IMR-90 (cell line): ENCODE results near the gene CTAGE1. TPM values are rescaled to one million over a fixed set of nuclear protein-coding genes. Genes with fewer than 3 reads are reported as not detected.

ENCODE experiments used
- ATAC-seq: fragments of 200-7000 bp; cut with Tn5 transposase; 2 replicates; pipeline ENCODE4 v1.9.1; 2020; ENCODE audit warnings: low read depth, mild to moderate bottlenecking, moderate library complexity
- BruUV-seq: library from RNA; stranded (reverse); fragments of 400-500 nt; replicated peaks from 2 replicates; lab custom pipeline; 2021; lab: Mats Ljungman, UMichigan
- CTCF ChIA-PET: fragments of 300-600 bp; formaldehyde crosslinking; extraction: SDS; loops from one replicate; lab custom pipeline; 2021; ENCODE audit warnings: antibody characterized with exemption; lab: Yijun Ruan, JAX
- POLR2A ChIA-PET: fragments of 300-600 bp; sonication (Branson Sonifier 250); formaldehyde crosslinking; loops from one replicate; lab custom pipeline; 2022; ENCODE audit warnings: antibody characterized with exemption; ENCODE audit not compliant: unreplicated experiment; lab: Charles Lee
- DNase-seq: peaks from one replicate; pipeline ENCODE4 v3.0.0; 2013
- H2AFZ ChIP-seq: replicated peaks from 2 replicates; pipeline ENCODE3; 2013; ENCODE audit warnings: low read length, mild to moderate bottlenecking; ENCODE audit not compliant: poor library complexity
- H2AK5ac ChIP-seq: 2 replicates; pipeline ENCODE4 v1.6.1; 2013; ENCODE audit warnings: low read depth, low read length, inconsistent platforms
- H2AK9ac ChIP-seq: replicated peaks from 2 replicates; pipeline ENCODE3; 2013; ENCODE audit warnings: mild to moderate bottlenecking, low read depth, low read length, moderate library complexity; ENCODE audit not compliant: poor library complexity
- H2BK120ac ChIP-seq: 2 replicates; pipeline ENCODE4 v1.6.1; 2013; ENCODE audit warnings: low read depth, low read length, inconsistent platforms
- H2BK15ac ChIP-seq: 3 replicates; pipeline ENCODE4 v1.6.1; 2013; ENCODE audit warnings: low read depth, low read length, inconsistent platforms
- H2BK20ac ChIP-seq: 2 replicates; pipeline ENCODE4 v1.6.1; 2013; ENCODE audit warnings: low read depth, mild to moderate bottlenecking, inconsistent platforms, low read length, moderate library complexity
- H2BK5ac ChIP-seq: 2 replicates; pipeline ENCODE4 v1.6.1; 2013; ENCODE audit warnings: mild to moderate bottlenecking, low read depth, low read length, inconsistent platforms; ENCODE audit not compliant: poor library complexity, severe bottlenecking
- H3K14ac ChIP-seq: replicated peaks from 2 replicates; pipeline ENCODE4 v1.6.1; 2013; ENCODE audit warnings: low read depth, low read length, inconsistent platforms
- H3K18ac ChIP-seq: 2 replicates; pipeline ENCODE4 v1.6.1; 2013; ENCODE audit warnings: low read depth, low read length, control low read depth
- H3K23ac ChIP-seq: 2 replicates; pipeline ENCODE4 v1.6.1; 2013; ENCODE audit warnings: low read depth, low read length, inconsistent platforms
- H3K27ac ChIP-seq: 2 replicates; pipeline ENCODE4 v1.5.1; 2013; ENCODE audit warnings: mild to moderate bottlenecking, control low read depth, low read length; ENCODE audit not compliant: insufficient read depth
- H3K27me3 ChIP-seq: 2 replicates; pipeline ENCODE4 v1.6.1; 2013; ENCODE audit warnings: low read length; ENCODE audit not compliant: control insufficient read depth, insufficient read depth
- H3K36me3 ChIP-seq: 2 replicates; pipeline ENCODE4 v1.6.1; 2013; ENCODE audit warnings: low read length, mixed read lengths; ENCODE audit not compliant: control insufficient read depth, insufficient read depth
- H3K4ac ChIP-seq: 2 replicates; pipeline ENCODE4 v1.6.1; 2013; ENCODE audit warnings: low read depth, low read length, inconsistent platforms
- H3K4me1 ChIP-seq: 2 replicates; pipeline ENCODE4 v1.6.1; 2013; ENCODE audit warnings: low read length, mixed read lengths; ENCODE audit not compliant: control insufficient read depth, insufficient read depth
- H3K4me2 ChIP-seq: 2 replicates; pipeline ENCODE4 v1.6.1; 2013; ENCODE audit warnings: low read depth, mild to moderate bottlenecking, control low read depth, low read length, moderate library complexity
- H3K4me3 ChIP-seq: 2 replicates; pipeline ENCODE4 v1.5.1; 2013; ENCODE audit warnings: low read depth, mild to moderate bottlenecking, control low read depth, low read length, moderate library complexity; ENCODE audit not compliant: insufficient read depth
- H3K56ac ChIP-seq: 2 replicates; pipeline ENCODE4 v1.6.1; 2013; ENCODE audit warnings: low read length, inconsistent platforms; ENCODE audit not compliant: insufficient read depth; ENCODE audit errors: extremely low read depth
- H3K79me1 ChIP-seq, 2 experiments: 2 replicates each; pipeline ENCODE4 v1.6.1; 2013; ENCODE audit warnings: low read length in 2 of 2, inconsistent platforms in 1 of 2, low read depth in 1 of 2
- H3K9ac ChIP-seq: 2 replicates; pipeline ENCODE4 v1.6.1; 2013; ENCODE audit warnings: low read depth, low read length, control low read depth
- H3K9me1 ChIP-seq: 2 replicates; pipeline ENCODE4 v1.6.1; 2013; ENCODE audit warnings: low read length, inconsistent platforms; ENCODE audit not compliant: insufficient read depth
- H3K9me3 ChIP-seq: 2 replicates; pipeline ENCODE4 v1.6.1; 2013; ENCODE audit warnings: low read length; ENCODE audit not compliant: control insufficient read depth, insufficient read depth
- H4K20me1 ChIP-seq: 2 replicates; pipeline ENCODE4 v1.6.1; 2013; ENCODE audit warnings: low read length, inconsistent platforms; ENCODE audit not compliant: insufficient read depth
- H4K5ac ChIP-seq: 2 replicates; pipeline ENCODE4 v1.6.1; 2013; ENCODE audit warnings: mild to moderate bottlenecking, low read depth, low read length, control low read depth
- H4K8ac ChIP-seq, 2 experiments: 2 replicates each; pipeline ENCODE4 v1.6.1; 2013; ENCODE audit warnings: low read depth in 2 of 2, low read length in 2 of 2, control low read depth in 1 of 2, inconsistent platforms in 1 of 2
- H4K91ac ChIP-seq: 2 replicates; pipeline ENCODE4 v1.6.1; 2013; ENCODE audit warnings: low read depth, low read length, inconsistent platforms; ENCODE audit not compliant: insufficient read depth
- CHD1 ChIP-seq: IDR thresholded peaks from 2 replicates; pipeline ENCODE4 v1.6.1; 2012; ENCODE audit warnings: low read depth, low read length, improper control_type of control experiment
- MAFK ChIP-seq: IDR thresholded peaks from 2 replicates; pipeline ENCODE4 v1.6.1; 2012; ENCODE audit warnings: low read depth, low read length, improper control_type of control experiment
- WGBS, 2 experiments: methylation state at CpG; one replicate each; pipeline versions ENCODE4 v1.1.5 to v1.1.7; 2013; ENCODE audit warnings: missing lambda C conversion rate in 2 of 2; ENCODE audit not compliant: insufficient read length in 1 of 2; ENCODE audit errors: extremely low coverage in 2 of 2; 5-methylcytosine and 5-hydroxymethylcytosine counted together
- dilution Hi-C: fragments of 300-500 bp; cut with HindIII; formaldehyde crosslinking; loops from one replicate; pipeline ENCODE4 v1.14.3; 2018; ENCODE audit warnings: low sequenced_read_pairs; ENCODE audit not compliant: unreplicated experiment
- in situ Hi-C: fragments of 300-500 bp; cut with MboI; formaldehyde crosslinking; loops from 3 replicates; pipeline ENCODE4 v1.14.3; 2019; ENCODE audit warnings: low sequenced_read_pairs, inconsistent platforms, mixed read lengths
- intact Hi-C: fragments of 100-400 bp; cut with micrococcal nuclease; formaldehyde crosslinking; loops from 2 replicates; pipeline ENCODE4 v1.10.0; 2022
- polyA plus RNA-seq, 3 experiments: library from polyadenylated mRNA; depleted of rRNA; stranded (reverse); fragments of >200 nt; gene quantifications; 2 replicates each; pipeline ENCODE4 v1.2.3, GENCODE V29; 2012; ENCODE audit warnings: low replicate concordance in 1 of 3
- total RNA-seq: library from RNA; depleted of rRNA; stranded (reverse); fragments of >200 nt; gene quantifications from 2 replicates; pipeline ENCODE4 v1.2.3, GENCODE V29; 2012

CTAGE1 gene
- total and polyA plus RNA-seq, 2 of the 4 experiments (the other 2 are of a cell fraction): 0.09 TPM; not detected in 1

GRCh38 chr18:22455425-22456115 lies 37.9 kb upstream of the CTAGE1 start:
- H2AFZ ChIP-seq: no peak overlapping the region
- no peak overlapping the region for H3K27ac ChIP-seq
- peak overlapping the region; percentile 46 for H2BK5ac ChIP-seq
- no peak overlapping the region for H3K4me2 ChIP-seq
- no peak overlapping the region for H2BK120ac ChIP-seq
- H2AK5ac ChIP-seq: no peak overlapping the region
- H3K4ac ChIP-seq: no peak overlapping the region; the same call in 1 of the 2 replicates
- no peaks in the 10 kb centered on the region for H3K9me3 ChIP-seq
- H3K56ac ChIP-seq: no peak overlapping the region
- H3K79me1 ChIP-seq: no peaks in the 10 kb centered on the region
- CTCF ChIA-PET: no interaction called here
- peaks cover 5% of the 10 kb centered on the region for H3K27me3 ChIP-seq
- no CpG with 5 or more reads among the region's 3 CpGs for WGBS, 2 experiments
- no peaks in the 10 kb centered on the region for H4K20me1 ChIP-seq
- H2BK15ac ChIP-seq: peak overlapping the region; percentile 48; the same call in 2 of the 3 replicates
- H2BK20ac ChIP-seq: no peak overlapping the region
- dilution Hi-C loops (no loop called here), intact Hi-C loops (no loop called here), in situ Hi-C loops (no loop called here)
- ATAC-seq (no peak), DNase-seq (no peak)
- no peak overlapping the region for H3K4me3 ChIP-seq
- H4K91ac ChIP-seq: peak overlapping the region; percentile 13; the same call in 1 of the 2 replicates
- H3K18ac ChIP-seq: no peak overlapping the region
- no peak overlapping the region for H4K5ac ChIP-seq
- H3K9me1 ChIP-seq: peaks cover 8% of the 10 kb centered on the region
- no TSS peak for BruUV-seq
- no peaks in the 10 kb centered on the region for H3K4me1 ChIP-seq
- no peaks in the 10 kb centered on the region for H3K36me3 ChIP-seq
- TF ChIP-seq CHD1 (no peak), MAFK (0 out of 2 replicates have a peak, but pooled peaks have one; percentile 3)
- no peak overlapping the region for H3K9ac ChIP-seq
- H3K14ac ChIP-seq: no peak overlapping the region
- POLR2A ChIA-PET: no interaction called here
- H2AK9ac ChIP-seq: no peak overlapping the region
- H3K23ac ChIP-seq: no peak overlapping the region
- H4K8ac ChIP-seq: no peak overlapping the region
